ENCODE measurements around the gene DSTN. TPM values are rescaled to one million over a fixed set of nuclear protein-coding genes. Genes with fewer than 3 reads are reported as not detected.

The DSTN gene
- total and polyA plus RNA-seq, 2 experiments from 2014 or later = 162 to 459 TPM

- no peaks in the 10 kb centered on the region for H3K27me3 ChIP-seq (ENCODE audit: insufficient read depth)
- H4K20me1 ChIP-seq (replicated peaks; ENCODE audit: insufficient read depth) = peaks cover 10% of the 10 kb centered on the region
- no peaks in the 10 kb centered on the region for H3K36me3 ChIP-seq (ENCODE audit: insufficient read depth)
- H3K27ac ChIP-seq (ENCODE audit: low read depth) = no peak overlapping the region
- H3F3A ChIP-seq (replicated peaks; ENCODE audit: low read depth) = no peaks in the 10 kb centered on the region
- Mint-ChIP-seq H3K9me3 (no peaks in the 10 kb centered on the region), H3K4me1 (peaks cover 57% of the 10 kb centered on the region), H3K4me3 (no peak overlapping the region), H3K27ac (peak overlapping the region; percentile 87; the same call in 1 of the 2 replicates), H3K36me3 (ENCODE audit: low read depth) (peaks cover 24% of the 10 kb centered on the region), H3K27me3 (ENCODE audit: insufficient read depth, low read depth, poor library complexity) (peaks cover 15% of the 10 kb centered on the region)
- H2AFZ ChIP-seq = no peak overlapping the region
- no peaks in the 10 kb centered on the region for H3K9me2 ChIP-seq (ENCODE audit: insufficient read depth)
- no peak overlapping the region for H3K4me2 ChIP-seq
- H3K79me2 ChIP-seq (replicated peaks; ENCODE audit: insufficient read depth) = peaks cover 87% of the 10 kb centered on the region
- DNase-seq (ENCODE audit: low spot score) = no peak
- peaks cover 27% of the 10 kb centered on the region for H3K4me1 ChIP-seq (ENCODE audit: insufficient read depth)
- TF ChIP-seq ETS1 (IDR thresholded peaks at IDR 0.05) = no peak
- no peak for TF ChIP-seq JUNB (IDR thresholded peaks at IDR 0.05; ENCODE audit: unreplicated experiment)
- no peak for TF ChIP-seq ZNF331 (CRISPR knock-in tag; IDR thresholded peaks at IDR 0.05; ENCODE audit: low read depth)
- TF ChIP-seq CTCF (conservative IDR thresholded peaks at IDR 0.05; ENCODE audit: low read depth in 2 of 2) = 0 out of 4 replicates have a peak, but pooled peaks of 1 of the 2 experiments have one; percentile 26
- H3K4me3 ChIP-seq = no peak overlapping the region
- no peak for ATAC-seq
Measured at GRCh38 chr20:17651760-17652388, 82.0 kb downstream of the DSTN start.

GRCh38 chr20:17652411-17652810 lies 82.5 kb downstream of the DSTN start:
- no peak overlapping the region for H2AFZ ChIP-seq
- peak overlapping the region; percentile 45; the same call in 1 of the 2 replicates for H3K27ac ChIP-seq (ENCODE audit: low read depth)
- no peaks in the 10 kb centered on the region for H3K27me3 ChIP-seq (ENCODE audit: insufficient read depth)
- H3F3A ChIP-seq (replicated peaks; ENCODE audit: low read depth) = no peaks in the 10 kb centered on the region
- H3K4me3 ChIP-seq = no peak overlapping the region
- no peak for ATAC-seq
- H3K9me2 ChIP-seq (ENCODE audit: insufficient read depth) = no peaks in the 10 kb centered on the region
- peaks cover 16% of the 10 kb centered on the region for H3K27me3 Mint-ChIP-seq (ENCODE audit: insufficient read depth, low read depth, poor library complexity)
- H3K36me3 Mint-ChIP-seq (ENCODE audit: low read depth) = peaks cover 30% of the 10 kb centered on the region
- H3K79me2 ChIP-seq (replicated peaks; ENCODE audit: insufficient read depth) = peaks cover 88% of the 10 kb centered on the region
- H4K20me1 ChIP-seq (replicated peaks; ENCODE audit: insufficient read depth) = peaks cover 10% of the 10 kb centered on the region
- H3K9me3 Mint-ChIP-seq = peaks cover 2% of the 10 kb centered on the region; the same call in 2 of the 3 replicates
- no peak for DNase-seq (ENCODE audit: low spot score)
- H3K27ac Mint-ChIP-seq = peak overlapping the region; percentile 87; the same call in 1 of the 2 replicates
- TF ChIP-seq CTCF (conservative IDR thresholded peaks at IDR 0.05; ENCODE audit: low read depth in 2 of 2) = peak in 1 of 2 experiments; percentile 23; a peak in 1 of 4 replicates
- no peak for TF ChIP-seq ETS1 (IDR thresholded peaks at IDR 0.05)
- H3K4me3 Mint-ChIP-seq = no peak overlapping the region
- H3K4me2 ChIP-seq = no peak overlapping the region
- peaks cover 27% of the 10 kb centered on the region for H3K4me1 ChIP-seq (ENCODE audit: insufficient read depth)
- H3K4me1 Mint-ChIP-seq = peaks cover 62% of the 10 kb centered on the region
- H3K36me3 ChIP-seq (ENCODE audit: insufficient read depth) = no peaks in the 10 kb centered on the region

Measured in GM23338 (cell line).